IMR-90 (cell line): ENCODE results near the gene DNAH6. TPM values are rescaled to one million over a fixed set of nuclear protein-coding genes. Genes with fewer than 3 reads are reported as not detected.

Experiments used
- ATAC-seq: fragments of 200-7000 bp; cut with Tn5 transposase; 2 replicates; pipeline ENCODE4 v1.9.1; 2020; ENCODE audit warnings: low read depth, mild to moderate bottlenecking, moderate library complexity
- BruUV-seq: library from RNA; stranded (reverse); fragments of 400-500 nt; replicated peaks from 2 replicates; lab custom pipeline; 2021; lab: Mats Ljungman, UMichigan
- CTCF ChIA-PET: fragments of 300-600 bp; formaldehyde crosslinking; extraction: SDS; loops from one replicate; lab custom pipeline; 2021; ENCODE audit warnings: antibody characterized with exemption; lab: Yijun Ruan, JAX
- POLR2A ChIA-PET: fragments of 300-600 bp; sonication (Branson Sonifier 250); formaldehyde crosslinking; loops from one replicate; lab custom pipeline; 2022; ENCODE audit warnings: antibody characterized with exemption; ENCODE audit not compliant: unreplicated experiment; lab: Charles Lee
- DNase-seq: peaks from one replicate; pipeline ENCODE4 v3.0.0; 2013
- H2AFZ ChIP-seq: replicated peaks from 2 replicates; pipeline ENCODE3; 2013; ENCODE audit warnings: low read length, mild to moderate bottlenecking; ENCODE audit not compliant: poor library complexity
- H2AK5ac ChIP-seq: 2 replicates; pipeline ENCODE4 v1.6.1; 2013; ENCODE audit warnings: low read depth, low read length, inconsistent platforms
- H2AK9ac ChIP-seq: replicated peaks from 2 replicates; pipeline ENCODE3; 2013; ENCODE audit warnings: mild to moderate bottlenecking, low read depth, low read length, moderate library complexity; ENCODE audit not compliant: poor library complexity
- H2BK120ac ChIP-seq: 2 replicates; pipeline ENCODE4 v1.6.1; 2013; ENCODE audit warnings: low read depth, low read length, inconsistent platforms
- H2BK15ac ChIP-seq: 3 replicates; pipeline ENCODE4 v1.6.1; 2013; ENCODE audit warnings: low read depth, low read length, inconsistent platforms
- H2BK20ac ChIP-seq: 2 replicates; pipeline ENCODE4 v1.6.1; 2013; ENCODE audit warnings: low read depth, mild to moderate bottlenecking, inconsistent platforms, low read length, moderate library complexity
- H2BK5ac ChIP-seq: 2 replicates; pipeline ENCODE4 v1.6.1; 2013; ENCODE audit warnings: mild to moderate bottlenecking, low read depth, low read length, inconsistent platforms; ENCODE audit not compliant: poor library complexity, severe bottlenecking
- H3K14ac ChIP-seq: replicated peaks from 2 replicates; pipeline ENCODE4 v1.6.1; 2013; ENCODE audit warnings: low read depth, low read length, inconsistent platforms
- H3K18ac ChIP-seq: 2 replicates; pipeline ENCODE4 v1.6.1; 2013; ENCODE audit warnings: low read depth, low read length, control low read depth
- H3K23ac ChIP-seq: 2 replicates; pipeline ENCODE4 v1.6.1; 2013; ENCODE audit warnings: low read depth, low read length, inconsistent platforms
- H3K27ac ChIP-seq: 2 replicates; pipeline ENCODE4 v1.5.1; 2013; ENCODE audit warnings: mild to moderate bottlenecking, control low read depth, low read length; ENCODE audit not compliant: insufficient read depth
- H3K27me3 ChIP-seq: 2 replicates; pipeline ENCODE4 v1.6.1; 2013; ENCODE audit warnings: low read length; ENCODE audit not compliant: control insufficient read depth, insufficient read depth
- H3K36me3 ChIP-seq: 2 replicates; pipeline ENCODE4 v1.6.1; 2013; ENCODE audit warnings: low read length, mixed read lengths; ENCODE audit not compliant: control insufficient read depth, insufficient read depth
- H3K4ac ChIP-seq: 2 replicates; pipeline ENCODE4 v1.6.1; 2013; ENCODE audit warnings: low read depth, low read length, inconsistent platforms
- H3K4me1 ChIP-seq: 2 replicates; pipeline ENCODE4 v1.6.1; 2013; ENCODE audit warnings: low read length, mixed read lengths; ENCODE audit not compliant: control insufficient read depth, insufficient read depth
- H3K4me2 ChIP-seq: 2 replicates; pipeline ENCODE4 v1.6.1; 2013; ENCODE audit warnings: low read depth, mild to moderate bottlenecking, control low read depth, low read length, moderate library complexity
- H3K4me3 ChIP-seq: 2 replicates; pipeline ENCODE4 v1.5.1; 2013; ENCODE audit warnings: low read depth, mild to moderate bottlenecking, control low read depth, low read length, moderate library complexity; ENCODE audit not compliant: insufficient read depth
- H3K56ac ChIP-seq: 2 replicates; pipeline ENCODE4 v1.6.1; 2013; ENCODE audit warnings: low read length, inconsistent platforms; ENCODE audit not compliant: insufficient read depth; ENCODE audit errors: extremely low read depth
- H3K79me1 ChIP-seq, 2 experiments: 2 replicates each; pipeline ENCODE4 v1.6.1; 2013; ENCODE audit warnings: low read length in 2 of 2, inconsistent platforms in 1 of 2, low read depth in 1 of 2
- H3K9ac ChIP-seq: 2 replicates; pipeline ENCODE4 v1.6.1; 2013; ENCODE audit warnings: low read depth, low read length, control low read depth
- H3K9me1 ChIP-seq: 2 replicates; pipeline ENCODE4 v1.6.1; 2013; ENCODE audit warnings: low read length, inconsistent platforms; ENCODE audit not compliant: insufficient read depth
- H3K9me3 ChIP-seq: 2 replicates; pipeline ENCODE4 v1.6.1; 2013; ENCODE audit warnings: low read length; ENCODE audit not compliant: control insufficient read depth, insufficient read depth
- H4K20me1 ChIP-seq: 2 replicates; pipeline ENCODE4 v1.6.1; 2013; ENCODE audit warnings: low read length, inconsistent platforms; ENCODE audit not compliant: insufficient read depth
- H4K5ac ChIP-seq: 2 replicates; pipeline ENCODE4 v1.6.1; 2013; ENCODE audit warnings: mild to moderate bottlenecking, low read depth, low read length, control low read depth
- H4K8ac ChIP-seq, 2 experiments: 2 replicates each; pipeline ENCODE4 v1.6.1; 2013; ENCODE audit warnings: low read depth in 2 of 2, low read length in 2 of 2, control low read depth in 1 of 2, inconsistent platforms in 1 of 2
- H4K91ac ChIP-seq: 2 replicates; pipeline ENCODE4 v1.6.1; 2013; ENCODE audit warnings: low read depth, low read length, inconsistent platforms; ENCODE audit not compliant: insufficient read depth
- CHD1 ChIP-seq: IDR thresholded peaks from 2 replicates; pipeline ENCODE4 v1.6.1; 2012; ENCODE audit warnings: low read depth, low read length, improper control_type of control experiment
- RFX5 ChIP-seq: IDR thresholded peaks from 2 replicates; pipeline ENCODE4 v1.8.0; 2012; ENCODE audit warnings: low read depth, mild to moderate bottlenecking, low read length, moderate library complexity
- WGBS, 2 experiments: methylation state at CpG; one replicate each; pipeline versions ENCODE4 v1.1.5 to v1.1.7; 2013; ENCODE audit warnings: missing lambda C conversion rate in 2 of 2; ENCODE audit not compliant: insufficient read length in 1 of 2; ENCODE audit errors: extremely low coverage in 2 of 2; 5-methylcytosine and 5-hydroxymethylcytosine counted together
- dilution Hi-C: fragments of 300-500 bp; cut with HindIII; formaldehyde crosslinking; loops from one replicate; pipeline ENCODE4 v1.14.3; 2018; ENCODE audit warnings: low sequenced_read_pairs; ENCODE audit not compliant: unreplicated experiment
- in situ Hi-C: fragments of 300-500 bp; cut with MboI; formaldehyde crosslinking; loops from 3 replicates; pipeline ENCODE4 v1.14.3; 2019; ENCODE audit warnings: low sequenced_read_pairs, inconsistent platforms, mixed read lengths
- intact Hi-C: fragments of 100-400 bp; cut with micrococcal nuclease; formaldehyde crosslinking; loops from 2 replicates; pipeline ENCODE4 v1.10.0; 2022
- polyA plus RNA-seq, 3 experiments: library from polyadenylated mRNA; depleted of rRNA; stranded (reverse); fragments of >200 nt; gene quantifications; 2 replicates each; pipeline ENCODE4 v1.2.3, GENCODE V29; 2012; ENCODE audit warnings: low replicate concordance in 1 of 3
- total RNA-seq: library from RNA; depleted of rRNA; stranded (reverse); fragments of >200 nt; gene quantifications from 2 replicates; pipeline ENCODE4 v1.2.3, GENCODE V29; 2012

Gene DNAH6
- total and polyA plus RNA-seq, 2 of the 4 experiments (the other 2 are of a cell fraction) = under 0.01 to 0.07 TPM

DNA sequence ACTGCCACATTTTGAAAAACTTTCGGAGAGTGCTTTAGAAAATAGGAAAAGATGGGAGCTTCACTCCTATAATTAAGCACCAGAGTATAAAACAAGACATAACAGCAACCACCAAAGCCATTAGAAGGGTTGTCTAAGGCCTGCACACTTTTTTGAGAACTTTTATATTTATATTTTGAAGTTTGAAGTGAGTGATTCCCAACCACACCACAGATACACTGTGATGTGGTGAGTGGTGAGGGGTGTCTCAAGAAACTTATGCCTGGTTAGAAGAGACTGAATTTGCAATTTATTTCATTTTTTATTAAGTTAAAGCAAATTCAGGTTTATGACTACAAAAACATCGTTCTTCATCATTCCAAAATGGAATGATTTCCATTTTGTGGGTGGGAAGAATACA lies 161.9 kb downstream of the DNAH6 start:
- Histone ChIP-seq H3K4me2 (no peak overlapping the region), H3K36me3 (no peaks in the 10 kb centered on the region), H2BK5ac (no peak overlapping the region), H4K5ac (no peak overlapping the region), H3K79me1 (no peaks in the 10 kb centered on the region), H2AFZ (no peak overlapping the region), H2BK120ac (no peak overlapping the region), H2BK20ac (no peak overlapping the region), H3K4ac (no peak overlapping the region), H2AK9ac (no peak overlapping the region), H3K9me3 (no peaks in the 10 kb centered on the region), H3K4me1 (peaks cover 3% of the 10 kb centered on the region), H3K27me3 (peaks cover 3% of the 10 kb centered on the region; the same call in 1 of the 2 replicates), H4K8ac (no peak overlapping the region), H3K4me3 (no peak overlapping the region), H4K20me1 (no peaks in the 10 kb centered on the region), H2BK15ac (no peak overlapping the region), H3K9me1 (peaks cover 7% of the 10 kb centered on the region), H3K14ac (no peak overlapping the region), H2AK5ac (no peak overlapping the region), H4K91ac (no peak overlapping the region), H3K9ac (no peak overlapping the region), H3K56ac (no peak overlapping the region), H3K18ac (no peak overlapping the region), H3K23ac (no peak overlapping the region), H3K27ac (no peak overlapping the region)
- ChIA-PET POLR2A (no interaction called here), CTCF (interaction anchor here (2.0 kb wide), 1 partner anchor 10 kb away, joined by 7 read pairs; no protein-coding TSS in a partner anchor)
- no CpG with 5 or more reads among the region's 2 CpGs for WGBS, 2 experiments
- DNase-seq = no peak
- BruUV-seq = no TSS peak
- intact Hi-C loops = no loop called here
- ATAC-seq = no peak
- in situ Hi-C loops = no loop called here
- dilution Hi-C loops = no loop called here
- no peak for TF ChIP-seq CHD1
- no peak for TF ChIP-seq RFX5
